Psoas muscle (tissue), 8 donors: ENCODE results near the gene TANC1. TPM values are rescaled to one million over a fixed set of nuclear protein-coding genes. Genes with fewer than 3 reads are reported as not detected.

ENCODE experiments used
- ATAC-seq, 4 donors: fragments of 200-7000 bp; cut with Tn5 transposase; one replicate each; pipeline ENCODE4 v1.9.1; 2020; ENCODE audit warnings: moderate library complexity in 3 of 4, mild to moderate bottlenecking in 2 of 4
- DNase-seq, 2 donors: peaks; one replicate each; pipeline ENCODE4 v3.0.0-alpha.2; 2020
- H3K27ac ChIP-seq: fragments of 200-600 bp; one replicate; pipeline ENCODE4 v1.8.0; 2022
- H3K27me3 ChIP-seq, 3 donors: fragments of 200-600 bp in 1 of 3; one replicate each; pipeline versions ENCODE4 v1.6.1 to v1.8.0; 2013 to 2022; ENCODE audit warnings: low read length in 2 of 3, mild to moderate bottlenecking in 2 of 3, moderate library complexity in 1 of 3; ENCODE audit not compliant: insufficient read depth in 3 of 3
- H3K36me3 ChIP-seq, 2 donors: fragments of 200-600 bp in 1 of 2; one replicate each; pipeline versions ENCODE4 v1.6.1 to v1.8.0; 2013 to 2022; ENCODE audit warnings: low read depth in 1 of 2, mild to moderate bottlenecking in 1 of 2, moderate library complexity in 1 of 2; ENCODE audit not compliant: insufficient read depth in 1 of 2
- H3K4me1 ChIP-seq: fragments of 200-600 bp; one replicate; pipeline ENCODE4 v1.8.0; 2022
- H3K4me3 ChIP-seq: fragments of 200-600 bp; one replicate; pipeline ENCODE4 v1.8.0; 2022; ENCODE audit warnings: mild to moderate bottlenecking
- H3K9me3 ChIP-seq: fragments of 200-600 bp; one replicate; pipeline ENCODE4 v1.8.0; 2022
- WGBS, 3 donors: extraction: QIAGEN DNeasy Blood & Tissue Kit; methylation state at CpG; one replicate each; pipeline versions ENCODE4 v1.1.6 to v1.1.7; 2013; 5-methylcytosine and 5-hydroxymethylcytosine counted together
- intact Hi-C, 2 donors: fragments of 100-400 bp; cut with DNase I; formaldehyde crosslinking; loops; one replicate each; pipeline versions ENCODE4 v1.11.0 to v1.14.2; 2022
- polyA plus RNA-seq, 3 donors: library from polyadenylated mRNA; stranded (reverse); fragments of 200-250 nt; gene quantifications; one replicate each; pipeline ENCODE4 v1.2.3, GENCODE V29; 2013
- total RNA-seq, 4 donors: library from RNA; stranded (reverse); fragmentation: NEBNext Ultra II Directional in 2 of 4; extraction: Animal tissue kit (Norgen Biotek cat#: 25700) in 2 of 4; gene quantifications; one replicate each; pipeline versions ENCODE4 v1.2.1 to v1.2.4, GENCODE V29; 2021 to 2023
- TF ChIP-seq, protein P1 (sequence below): fragments of 200-600 bp; IDR thresholded peaks from one replicate; pipeline ENCODE4 v1.8.0; 2022; ENCODE audit warnings: antibody characterized with exemption
- donor health status: healthy with polysubstance abuse.
- donor health status: DM: no; HTN: no; CAD: no; lungs with moderate emphysema.
- donor health status: Bipolar disorder and iron deficiency.
- donor health status: healthy.
- donor health status: DM: yes; HTN: yes; CAD: no.
- donor health status: DM: no; HTN: no; CAD: no.
- donor health status: DM: no; HTN: no; CAD: no.
- donor health status: DM: yes; HTN: yes; CAD: no.

The TANC1 gene
- total and polyA plus RNA-seq, 7 donors, result 1.9 to 7.5 (median 3.2) TPM

- no peak for DNase-seq
- intact Hi-C loops, result no loop called here
- Histone ChIP-seq H3K36me3 (peaks cover 0 to 10% of the 10 kb centered on the region in 2 donors), H3K27me3 (no peaks in the 10 kb centered on the region), H3K9me3 (no peaks in the 10 kb centered on the region), H3K4me3 (no peak overlapping the region), H3K4me1 (no peaks in the 10 kb centered on the region), H3K27ac (no peak overlapping the region)
- WGBS, 3 donors, result 67 to 81% (median 74%) methylated on average over 3 of the region's 3 CpGs
- ATAC-seq, result no peak
- TF ChIP-seq, protein P1, sequence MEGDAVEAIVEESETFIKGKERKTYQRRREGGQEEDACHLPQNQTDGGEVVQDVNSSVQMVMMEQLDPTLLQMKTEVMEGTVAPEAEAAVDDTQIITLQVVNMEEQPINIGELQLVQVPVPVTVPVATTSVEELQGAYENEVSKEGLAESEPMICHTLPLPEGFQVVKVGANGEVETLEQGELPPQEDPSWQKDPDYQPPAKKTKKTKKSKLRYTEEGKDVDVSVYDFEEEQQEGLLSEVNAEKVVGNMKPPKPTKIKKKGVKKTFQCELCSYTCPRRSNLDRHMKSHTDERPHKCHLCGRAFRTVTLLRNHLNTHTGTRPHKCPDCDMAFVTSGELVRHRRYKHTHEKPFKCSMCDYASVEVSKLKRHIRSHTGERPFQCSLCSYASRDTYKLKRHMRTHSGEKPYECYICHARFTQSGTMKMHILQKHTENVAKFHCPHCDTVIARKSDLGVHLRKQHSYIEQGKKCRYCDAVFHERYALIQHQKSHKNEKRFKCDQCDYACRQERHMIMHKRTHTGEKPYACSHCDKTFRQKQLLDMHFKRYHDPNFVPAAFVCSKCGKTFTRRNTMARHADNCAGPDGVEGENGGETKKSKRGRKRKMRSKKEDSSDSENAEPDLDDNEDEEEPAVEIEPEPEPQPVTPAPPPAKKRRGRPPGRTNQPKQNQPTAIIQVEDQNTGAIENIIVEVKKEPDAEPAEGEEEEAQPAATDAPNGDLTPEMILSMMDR, result no peak
These were observed 207.5 kb downstream of the TANC1 start for GRCh38 chr2:159175927-159176326.

- intact Hi-C loops, result no loop called here
- Histone ChIP-seq H3K36me3 (peaks cover 0 to 8% of the 10 kb centered on the region in 2 donors), H3K4me3 (no peak overlapping the region), H3K4me1 (no peaks in the 10 kb centered on the region), H3K27ac (no peak overlapping the region), H3K9me3 (no peaks in the 10 kb centered on the region), H3K27me3 (no peaks in the 10 kb centered on the region)
- DNase-seq (no peak), ATAC-seq (no peak)
- 55 to 77% (median 65%) methylated on average over 4 to 5 of the region's 5 CpGs for WGBS, 3 donors
- TF ChIP-seq, protein P1, result no peak
These were observed 208.1 kb downstream of the TANC1 start for GRCh38 chr2:159176555-159176954.

DNA sequence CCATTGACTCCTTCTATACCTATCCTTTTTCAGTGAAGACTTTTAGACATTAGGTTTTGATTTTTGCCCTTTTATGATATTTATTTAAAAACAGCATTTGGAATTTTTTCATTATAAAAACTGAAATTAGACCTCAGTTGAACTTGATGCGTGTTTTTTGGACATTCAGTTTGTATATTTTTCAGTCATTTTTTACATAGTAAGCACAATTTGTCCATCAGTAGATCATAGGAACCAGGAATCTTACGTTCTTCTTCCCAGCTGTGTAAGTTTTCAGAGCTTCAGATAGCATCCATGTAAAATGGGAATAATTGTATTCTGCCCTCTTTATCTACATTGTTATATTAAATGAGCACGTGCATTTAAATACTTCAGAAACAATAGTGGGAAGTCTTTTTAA, 208.9 kb downstream of the TANC1 start:
- intact Hi-C loops, result no loop called here
- 90 to 94% (median 92%) methylated on average over 3 of the region's 3 CpGs for WGBS, 3 donors
- H3K4me3 ChIP-seq, result no peak overlapping the region
- DNase-seq, result no peak
- no peak overlapping the region for H3K27ac ChIP-seq
- H3K4me1 ChIP-seq, result no peaks in the 10 kb centered on the region
- no peaks in the 10 kb centered on the region for H3K9me3 ChIP-seq
- ATAC-seq, result no peak
- no peaks in the 10 kb centered on the region for H3K27me3 ChIP-seq
- TF ChIP-seq, protein P1, result no peak
- H3K36me3 ChIP-seq, result peaks cover 0 to 8% of the 10 kb centered on the region in 2 donors

DNA sequence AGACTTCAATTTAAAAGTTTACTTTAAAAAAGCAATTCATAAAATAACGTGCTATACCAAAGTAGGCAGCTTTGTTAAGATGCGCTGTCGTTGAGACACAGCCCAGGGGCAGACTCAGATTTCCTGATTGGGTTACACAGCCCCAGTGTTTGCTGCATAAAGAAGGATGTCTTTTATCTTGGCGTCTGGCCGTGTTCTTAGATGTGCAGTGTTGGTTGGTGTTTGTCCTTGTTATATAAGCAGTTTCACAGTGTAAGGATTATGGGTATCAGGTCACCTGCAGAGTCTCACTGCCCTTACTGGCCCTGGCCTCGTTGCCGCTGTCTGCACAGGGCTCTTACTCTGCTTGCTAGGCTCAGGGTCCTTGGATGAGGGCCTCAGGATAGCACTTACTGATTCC, 209.5 kb downstream of the TANC1 start:
- 67 to 72% (median 70%) methylated on average over 7 of the region's 7 CpGs for WGBS, 3 donors
- Histone ChIP-seq H3K4me1 (no peaks in the 10 kb centered on the region), H3K4me3 (no peak overlapping the region), H3K27ac (no peak overlapping the region), H3K27me3 (no peaks in the 10 kb centered on the region), H3K9me3 (no peaks in the 10 kb centered on the region), H3K36me3 (peaks cover 0 to 8% of the 10 kb centered on the region in 2 donors)
- ATAC-seq (no peak), DNase-seq (no peak)
- TF ChIP-seq, protein P1, result no peak
- intact Hi-C loops, result no loop called here

GRCh38 chr2:159179096-159179495, 210.7 kb downstream of the TANC1 start:
- Histone ChIP-seq H3K9me3 (no peaks in the 10 kb centered on the region), H3K4me1 (no peaks in the 10 kb centered on the region), H3K27me3 (no peaks in the 10 kb centered on the region), H3K36me3 (peaks cover 0 to 8% of the 10 kb centered on the region in 2 donors), H3K27ac (no peak overlapping the region), H3K4me3 (no peak overlapping the region)
- ATAC-seq (no peak), DNase-seq (no peak)
- TF ChIP-seq, protein P1, result no peak
- 83 to 88% (median 87%) methylated on average over 8 of the region's 8 CpGs for WGBS, 3 donors
- intact Hi-C loops, result no loop called here
